Measurements from ENCODE around the gene SMC1A.

Gene SMC1A

DNA sequence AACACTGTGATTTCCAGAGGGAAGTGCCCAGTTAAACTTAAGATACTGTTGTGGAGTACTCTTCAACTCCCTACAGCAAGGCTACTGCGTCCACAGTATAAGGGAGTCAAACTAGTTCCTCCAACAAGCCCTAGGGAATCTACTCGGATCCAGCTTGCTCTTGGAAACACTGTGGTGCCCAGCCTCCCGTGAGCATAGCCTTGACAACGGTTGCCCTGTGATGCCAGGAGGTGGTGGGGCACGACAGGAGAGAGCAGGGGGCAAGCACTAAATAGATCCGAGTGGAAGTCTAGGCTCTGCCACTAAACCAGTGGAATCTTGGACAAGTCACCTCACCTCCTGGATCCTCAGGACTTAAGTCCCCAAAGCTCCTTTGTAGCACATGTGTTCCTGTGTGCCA is 45.6 kb downstream of the SMC1A start:
- Histone ChIP-seq H4K91ac (ENCODE audit: low read depth, low read length) (no peak overlapping the region), H2BK12ac (ENCODE audit: low read length) (no peak overlapping the region), H3K23ac (ENCODE audit: low read length) (no peak overlapping the region), H3K4me1 (ENCODE audit: control insufficient read depth in 1 of 2, insufficient read depth in 2 of 2, low read length in 2 of 2) (peaks cover 0 to 7% of the 10 kb centered on the region in 2 experiments), H3K9me3 (ENCODE audit: insufficient read depth, low read depth, low read length) (no peaks in the 10 kb centered on the region), H3K79me1 (ENCODE audit: low read length) (no peaks in the 10 kb centered on the region), H3K4me2 (ENCODE audit: low read length) (no peak overlapping the region), H3K79me2 (ENCODE audit: control insufficient read depth, insufficient read depth, low read length, poor library complexity) (no peaks in the 10 kb centered on the region), H3K9ac (ENCODE audit: low read length) (no peak overlapping the region), H2BK120ac (ENCODE audit: insufficient read depth, low read length, poor library complexity) (no peak overlapping the region), H3K14ac (ENCODE audit: low read length) (no peak overlapping the region), H3K18ac (ENCODE audit: low read length) (no peak overlapping the region), H2AFZ (ENCODE audit: insufficient read depth, low read length, poor library complexity) (no peak overlapping the region), H4K12ac (ENCODE audit: low read depth, low read length) (no peak overlapping the region), H4K8ac (ENCODE audit: low read depth, low read length) (no peak overlapping the region), H3K4ac (ENCODE audit: low read depth, low read length) (no peak overlapping the region), H3K36me3 (ENCODE audit: control insufficient read depth in 1 of 2, insufficient read depth in 2 of 2, low read length in 2 of 2) (peaks cover 26 to 32% of the 10 kb centered on the region in 2 experiments), H3K27ac (ENCODE audit: low read depth, low read length) (no peak overlapping the region), H3K4me3 (ENCODE audit: low read depth, low read length) (no peak overlapping the region), H2BK5ac (ENCODE audit: low read depth, low read length, poor library complexity) (no peak overlapping the region), H2AK5ac (ENCODE audit: low read length) (no peak overlapping the region), H3K27me3 (ENCODE audit: insufficient read depth, low read length) (no peaks in the 10 kb centered on the region)
- DNase-seq = no peak
- WGBS (ENCODE audit: extremely low coverage, insufficient coverage, insufficient read length) = no CpG with 5 or more reads among the region's 6 CpGs

DNA sequence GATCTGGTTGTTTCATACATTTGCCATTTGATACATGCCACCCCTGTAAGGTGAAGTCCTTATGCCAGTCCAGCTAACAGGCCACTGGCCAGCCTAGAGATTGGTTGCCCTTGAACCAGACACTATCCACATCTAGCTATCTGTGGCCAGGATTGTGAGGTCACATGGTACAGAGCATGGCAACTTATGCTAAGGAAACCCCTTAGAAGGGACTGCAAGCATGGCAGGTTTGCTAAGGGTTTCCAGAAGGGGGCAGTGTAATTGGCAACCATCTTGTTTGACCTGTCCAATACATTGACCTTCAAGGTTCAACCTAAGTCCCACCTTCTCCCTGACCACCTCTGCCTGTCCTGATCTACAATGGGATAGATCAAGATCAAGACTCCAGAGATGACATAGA is 47.5 kb downstream of the SMC1A start:
- H2BK120ac ChIP-seq (ENCODE audit: insufficient read depth, low read length, poor library complexity) = no peak overlapping the region
- no peaks in the 10 kb centered on the region for H3K27me3 ChIP-seq (ENCODE audit: insufficient read depth, low read length)
- no peaks in the 10 kb centered on the region for H3K79me2 ChIP-seq (ENCODE audit: control insufficient read depth, insufficient read depth, low read length, poor library complexity)
- H4K8ac ChIP-seq (ENCODE audit: low read depth, low read length) = no peak overlapping the region
- no peaks in the 10 kb centered on the region for H3K79me1 ChIP-seq (ENCODE audit: low read length)
- H3K18ac ChIP-seq (ENCODE audit: low read length) = no peak overlapping the region
- H3K4me1 ChIP-seq (ENCODE audit: control insufficient read depth in 1 of 2, insufficient read depth in 2 of 2, low read length in 2 of 2) = peaks cover 0 to 7% of the 10 kb centered on the region in 2 experiments
- H2AFZ ChIP-seq (ENCODE audit: insufficient read depth, low read length, poor library complexity) = no peak overlapping the region
- no peaks in the 10 kb centered on the region for H3K9me3 ChIP-seq (ENCODE audit: insufficient read depth, low read depth, low read length)
- H3K9ac ChIP-seq (ENCODE audit: low read length) = no peak overlapping the region
- no peak overlapping the region for H3K23ac ChIP-seq (ENCODE audit: low read length)
- H4K12ac ChIP-seq (ENCODE audit: low read depth, low read length) = no peak overlapping the region
- no peak overlapping the region for H2BK5ac ChIP-seq (ENCODE audit: low read depth, low read length, poor library complexity)
- H3K27ac ChIP-seq (ENCODE audit: low read depth, low read length) = no peak overlapping the region
- H3K4ac ChIP-seq (ENCODE audit: low read depth, low read length) = no peak overlapping the region
- no peak for DNase-seq
- H3K14ac ChIP-seq (ENCODE audit: low read length) = no peak overlapping the region
- peaks cover 9 to 14% of the 10 kb centered on the region in 2 experiments for H3K36me3 ChIP-seq (ENCODE audit: control insufficient read depth in 1 of 2, insufficient read depth in 2 of 2, low read length in 2 of 2)
- H3K4me3 ChIP-seq (ENCODE audit: low read depth, low read length) = no peak overlapping the region
- H4K91ac ChIP-seq (ENCODE audit: low read depth, low read length) = no peak overlapping the region
- H3K4me2 ChIP-seq (ENCODE audit: low read length) = no peak overlapping the region
- H2BK12ac ChIP-seq (ENCODE audit: low read length) = no peak overlapping the region
- no peak overlapping the region for H2AK5ac ChIP-seq (ENCODE audit: low read length)

GRCh38 chrX:53374222-53374820 is 48.1 kb downstream of the SMC1A start:
- H2BK12ac ChIP-seq (ENCODE audit: low read length) = no peak overlapping the region

GRCh38 chrX:53373307-53373706 is 49.1 kb downstream of the SMC1A start:
- Histone ChIP-seq H3K27me3 (ENCODE audit: insufficient read depth, low read length) (no peaks in the 10 kb centered on the region), H3K23ac (ENCODE audit: low read length) (no peak overlapping the region), H4K12ac (ENCODE audit: low read depth, low read length) (no peak overlapping the region), H4K91ac (ENCODE audit: low read depth, low read length) (no peak overlapping the region), H3K27ac (ENCODE audit: low read depth, low read length) (no peak overlapping the region), H3K79me2 (ENCODE audit: control insufficient read depth, insufficient read depth, low read length, poor library complexity) (no peaks in the 10 kb centered on the region), H3K4me3 (ENCODE audit: low read depth, low read length) (no peak overlapping the region), H3K4ac (ENCODE audit: low read depth, low read length) (no peak overlapping the region), H2BK5ac (ENCODE audit: low read depth, low read length, poor library complexity) (no peak overlapping the region), H3K18ac (ENCODE audit: low read length) (no peak overlapping the region), H4K8ac (ENCODE audit: low read depth, low read length) (no peak overlapping the region), H3K4me1 (ENCODE audit: control insufficient read depth in 1 of 2, insufficient read depth in 2 of 2, low read length in 2 of 2) (peaks cover 0 to 7% of the 10 kb centered on the region in 2 experiments), H3K36me3 (ENCODE audit: control insufficient read depth in 1 of 2, insufficient read depth in 2 of 2, low read length in 2 of 2) (peaks cover 0 to 3% of the 10 kb centered on the region in 2 experiments), H2AK5ac (ENCODE audit: low read length) (no peak overlapping the region), H3K14ac (ENCODE audit: low read length) (no peak overlapping the region), H3K9me3 (ENCODE audit: insufficient read depth, low read depth, low read length) (no peaks in the 10 kb centered on the region), H2BK120ac (ENCODE audit: insufficient read depth, low read length, poor library complexity) (no peak overlapping the region), H2BK12ac (ENCODE audit: low read length) (no peak overlapping the region), H2AFZ (ENCODE audit: insufficient read depth, low read length, poor library complexity) (no peak overlapping the region), H3K9ac (ENCODE audit: low read length) (no peak overlapping the region), H3K79me1 (ENCODE audit: low read length) (no peaks in the 10 kb centered on the region), H3K4me2 (ENCODE audit: low read length) (no peak overlapping the region)
- DNase-seq = no peak
- no CpG with 5 or more reads among the region's 2 CpGs for WGBS (ENCODE audit: extremely low coverage, insufficient coverage, insufficient read length)

More at GRCh38 chrX:53374222-53374820, 48.1 kb downstream of the SMC1A start:
- no peak overlapping the region for H2BK120ac ChIP-seq (ENCODE audit: insufficient read depth, low read length, poor library complexity)
- no peaks in the 10 kb centered on the region for H3K9me3 ChIP-seq (ENCODE audit: insufficient read depth, low read depth, low read length)
- no peak overlapping the region for H2AK5ac ChIP-seq (ENCODE audit: low read length)
- no peak overlapping the region for H2BK5ac ChIP-seq (ENCODE audit: low read depth, low read length, poor library complexity)
- peak in 1 of 2 donors; percentile 10 for DNase-seq
- peaks cover 5 to 8% of the 10 kb centered on the region in 2 experiments for H3K36me3 ChIP-seq (ENCODE audit: control insufficient read depth in 1 of 2, insufficient read depth in 2 of 2, low read length in 2 of 2)
- no peak overlapping the region for H2AFZ ChIP-seq (ENCODE audit: insufficient read depth, low read length, poor library complexity)
- no peak overlapping the region for H3K27ac ChIP-seq (ENCODE audit: low read depth, low read length)
- no peaks in the 10 kb centered on the region for H3K79me1 ChIP-seq (ENCODE audit: low read length)
- H3K27me3 ChIP-seq (ENCODE audit: insufficient read depth, low read length) = no peaks in the 10 kb centered on the region
- no peak overlapping the region for H3K4me3 ChIP-seq (ENCODE audit: low read depth, low read length)
- H3K79me2 ChIP-seq (ENCODE audit: control insufficient read depth, insufficient read depth, low read length, poor library complexity) = no peaks in the 10 kb centered on the region
- H4K91ac ChIP-seq (ENCODE audit: low read depth, low read length) = no peak overlapping the region
- WGBS (ENCODE audit: extremely low coverage, insufficient coverage, insufficient read length) = no CpG with 5 or more reads among the region's 7 CpGs
- no peak overlapping the region for H3K14ac ChIP-seq (ENCODE audit: low read length)
- no peak overlapping the region for H3K18ac ChIP-seq (ENCODE audit: low read length)
- peaks cover 0 to 7% of the 10 kb centered on the region in 2 experiments for H3K4me1 ChIP-seq (ENCODE audit: control insufficient read depth in 1 of 2, insufficient read depth in 2 of 2, low read length in 2 of 2)
- H3K9ac ChIP-seq (ENCODE audit: low read length) = no peak overlapping the region
- no peak overlapping the region for H3K23ac ChIP-seq (ENCODE audit: low read length)
- no peak overlapping the region for H3K4me2 ChIP-seq (ENCODE audit: low read length)
- no peak overlapping the region for H4K12ac ChIP-seq (ENCODE audit: low read depth, low read length)
- no peak overlapping the region for H4K8ac ChIP-seq (ENCODE audit: low read depth, low read length)
- no peak overlapping the region for H3K4ac ChIP-seq (ENCODE audit: low read depth, low read length)
